H9 (cell line): ENCODE data around the gene OR52E4. TPM values are rescaled to one million over a fixed set of nuclear protein-coding genes. Genes with fewer than 3 reads are reported as not detected.

Experiments used
- DNase-seq: peaks from one replicate; pipeline ENCODE4 v3.0.0-alpha.2; 2017
- H2AFZ ChIP-seq: one replicate; pipeline ENCODE4 v1.6.1; 2013; ENCODE audit warnings: mild to moderate bottlenecking, low read length, control low read depth, moderate library complexity
- H2AK5ac ChIP-seq: 2 replicates; pipeline ENCODE4 v1.6.1; 2013; ENCODE audit warnings: low read length, control low read depth, mixed read lengths; ENCODE audit not compliant: insufficient read length
- H2BK120ac ChIP-seq: one replicate; pipeline ENCODE4 v1.6.1; 2013; ENCODE audit warnings: low read depth, mild to moderate bottlenecking, low read length, control low read depth, inconsistent platforms; ENCODE audit not compliant: poor library complexity, severe bottlenecking
- H2BK12ac ChIP-seq: 2 replicates; pipeline ENCODE4 v1.6.1; 2013; ENCODE audit warnings: low read length, control low read depth, mixed read lengths, low read depth; ENCODE audit not compliant: insufficient read length
- H2BK15ac ChIP-seq: 2 replicates; pipeline ENCODE4 v1.6.1; 2013; ENCODE audit warnings: low read depth, low read length, control low read depth
- H2BK20ac ChIP-seq: one replicate; pipeline ENCODE4 v1.6.1; 2013; ENCODE audit warnings: low read depth, mild to moderate bottlenecking, low read length, control low read depth, inconsistent platforms; ENCODE audit not compliant: poor library complexity, severe bottlenecking
- H2BK5ac ChIP-seq: 2 replicates; pipeline ENCODE4 v1.6.1; 2013; ENCODE audit warnings: low read length, control low read depth, mixed read lengths; ENCODE audit not compliant: insufficient read length
- H3K14ac ChIP-seq: 2 replicates; pipeline ENCODE4 v1.6.1; 2013; ENCODE audit warnings: low read length, control low read depth; ENCODE audit not compliant: insufficient read depth
- H3K18ac ChIP-seq: 2 replicates; pipeline ENCODE4 v1.6.1; 2013; ENCODE audit warnings: low read depth, mild to moderate bottlenecking, mixed read lengths, low read length, control low read depth; ENCODE audit not compliant: insufficient read length
- H3K23ac ChIP-seq: 2 replicates; pipeline ENCODE4 v1.6.1; 2013; ENCODE audit warnings: low read length, control low read depth, mixed read lengths, low read depth; ENCODE audit not compliant: insufficient read length
- H3K23me2 ChIP-seq: 2 replicates; pipeline ENCODE4 v1.6.1; 2013; ENCODE audit warnings: low read depth, mild to moderate bottlenecking, mixed read lengths, low read length, control low read depth; ENCODE audit not compliant: insufficient read length, poor library complexity, severe bottlenecking
- H3K27ac ChIP-seq: 2 replicates; pipeline ENCODE4 v1.5.1; 2013; ENCODE audit warnings: low read length, control low read depth, mixed read lengths, low read depth; ENCODE audit not compliant: insufficient read length
- H3K27me3 ChIP-seq: 2 replicates; pipeline ENCODE4 v1.6.1; 2013; ENCODE audit warnings: low read length, control low read depth, inconsistent platforms; ENCODE audit not compliant: insufficient read depth
- H3K4ac ChIP-seq: 2 replicates; pipeline ENCODE4 v1.6.1; 2013; ENCODE audit warnings: low read depth, mild to moderate bottlenecking, control low read depth, inconsistent platforms, low read length, moderate library complexity
- H3K4me1 ChIP-seq: 2 replicates; pipeline ENCODE4 v1.6.1; 2013; ENCODE audit warnings: low read length, control low read depth, inconsistent platforms; ENCODE audit not compliant: insufficient read depth
- H3K4me2 ChIP-seq: 2 replicates; pipeline ENCODE4 v1.6.1; 2013; ENCODE audit warnings: low read length, control low read depth, mixed read lengths; ENCODE audit not compliant: insufficient read length, insufficient read depth
- H3K56ac ChIP-seq: 2 replicates; pipeline ENCODE4 v1.6.1; 2013; ENCODE audit warnings: low read depth, mild to moderate bottlenecking, mixed read lengths, low read length, control low read depth; ENCODE audit not compliant: insufficient read length
- H3K79me1 ChIP-seq: 2 replicates; pipeline ENCODE4 v1.6.1; 2013; ENCODE audit warnings: low read depth, mild to moderate bottlenecking, moderate library complexity, low read length, control low read depth, inconsistent platforms; ENCODE audit not compliant: insufficient read depth, poor library complexity, severe bottlenecking
- H3K79me2 ChIP-seq: 2 replicates; pipeline ENCODE4 v1.6.1; 2013; ENCODE audit warnings: low read length, control low read depth, inconsistent platforms; ENCODE audit not compliant: insufficient read depth
- H3K9ac ChIP-seq: 2 replicates; pipeline ENCODE4 v1.6.1; 2013; ENCODE audit warnings: low read length, control low read depth, mixed read lengths; ENCODE audit not compliant: insufficient read length; ENCODE audit errors: extremely low read depth
- H3K9me3 ChIP-seq: one replicate; pipeline ENCODE4 v1.6.1; 2013; ENCODE audit warnings: low read depth, low read length, inconsistent platforms; ENCODE audit not compliant: control insufficient read depth
- H3T11ph ChIP-seq: one replicate; pipeline ENCODE4 v1.6.1; 2013; ENCODE audit warnings: mild to moderate bottlenecking, low read length, control low read depth, inconsistent platforms
- H4K20me1 ChIP-seq: one replicate; pipeline ENCODE4 v1.6.1; 2013; ENCODE audit not compliant: control insufficient read depth, insufficient read length, insufficient read depth
- H4K5ac ChIP-seq: 2 replicates; pipeline ENCODE4 v1.6.1; 2013; ENCODE audit warnings: low read depth, mild to moderate bottlenecking, mixed read lengths, low read length, control low read depth; ENCODE audit not compliant: insufficient read length
- H4K8ac ChIP-seq: replicated peaks from 2 replicates; pipeline ENCODE4 v1.6.1; 2013; ENCODE audit warnings: low read length, control low read depth, mixed read lengths, low read depth; ENCODE audit not compliant: insufficient read length
- H4K91ac ChIP-seq: 2 replicates; pipeline ENCODE4 v1.6.1; 2013; ENCODE audit warnings: low read depth, mild to moderate bottlenecking, moderate library complexity, mixed read lengths, low read length, control low read depth; ENCODE audit not compliant: insufficient read length
- H3K27ac Mint-ChIP-seq, 3 experiments: 2 replicates in 2 of 3; 3 replicates in 1 of 3; pipeline ENCODE4 v1.8.0; 2020 to 2021; ENCODE audit warnings: mixed read lengths in 3 of 3, mild to moderate bottlenecking in 1 of 3, moderate library complexity in 1 of 3
- H3K27me3 Mint-ChIP-seq: 2 replicates; pipeline ENCODE4 v1.8.0; 2021; ENCODE audit warnings: low read depth, mild to moderate bottlenecking, moderate library complexity, mixed read lengths
- H3K36me3 Mint-ChIP-seq, 3 experiments: 2 replicates in 2 of 3; 3 replicates in 1 of 3; pipeline ENCODE4 v1.8.0; 2020 to 2021; ENCODE audit warnings: low read depth in 3 of 3, mixed read lengths in 3 of 3; ENCODE audit not compliant: insufficient read depth in 1 of 3
- H3K4me1 Mint-ChIP-seq, 2 experiments: 2 replicates each; pipeline ENCODE4 v1.8.0; 2020; ENCODE audit warnings: mixed read lengths in 2 of 2
- H3K4me3 Mint-ChIP-seq, 2 experiments: 2 replicates in 1 of 2; 3 replicates in 1 of 2; pipeline ENCODE4 v1.8.0; 2020 to 2021; ENCODE audit warnings: mild to moderate bottlenecking in 2 of 2, mixed read lengths in 2 of 2, moderate library complexity in 1 of 2
- H3K9me3 Mint-ChIP-seq, 2 experiments: 2 replicates in 1 of 2; 3 replicates in 1 of 2; pipeline ENCODE4 v1.8.0; 2020; ENCODE audit warnings: mild to moderate bottlenecking in 2 of 2, mixed read lengths in 2 of 2, moderate library complexity in 1 of 2
- WGBS: extraction: QIAGEN DNeasy Blood & Tissue Kit; methylation state at CpG from one replicate; pipeline ENCODE4 v1.1.7; 2013; ENCODE audit warnings: missing lambda C conversion rate, low lambda C conversion rate, mixed read lengths; ENCODE audit not compliant: insufficient read length; ENCODE audit errors: extremely low coverage; 5-methylcytosine and 5-hydroxymethylcytosine counted together
- total RNA-seq: library from RNA; stranded (reverse); gene quantifications from 2 replicates; pipeline ENCODE4 v1.2.1, GENCODE V29; 2021
- TF ChIP-seq, protein P1 (sequence below): fragments of 200-600 bp; sonication (generic); conservative IDR thresholded peaks from 3 replicates; pipeline ENCODE4 v1.8.0; 2021; ENCODE audit warnings: antibody characterized with exemption, mild to moderate bottlenecking

The OR52E4 gene
- total RNA-seq, 1 experiment from 2014 or later: not detected

DNA sequence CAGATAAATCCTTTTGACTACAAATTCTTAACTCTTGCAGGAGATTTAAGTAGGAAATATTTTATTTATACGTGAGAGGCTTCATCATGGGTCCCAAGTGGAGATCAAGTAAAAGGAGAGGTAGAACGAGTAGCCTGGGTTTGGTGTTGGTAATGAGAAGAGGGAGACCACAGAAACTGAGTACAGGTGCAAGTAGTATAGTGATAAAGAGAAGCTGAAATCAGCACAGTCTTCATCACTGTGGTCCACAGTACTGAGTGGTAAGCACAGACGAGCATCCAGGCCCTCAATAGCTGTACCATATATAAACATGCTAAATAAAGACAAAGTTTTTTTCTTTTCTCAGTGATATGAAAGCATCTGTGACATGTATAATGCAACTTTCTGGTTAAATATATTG lies 6.7 kb downstream of the OR52E4 start:
- Histone ChIP-seq H3K56ac (no peak overlapping the region), H4K91ac (no peak overlapping the region), H4K20me1 (no peaks in the 10 kb centered on the region), H3T11ph (no peak overlapping the region), H2BK15ac (no peak overlapping the region), H3K23ac (no peak overlapping the region), H3K27ac (no peak overlapping the region), H4K5ac (no peak overlapping the region), H3K18ac (no peak overlapping the region), H3K27me3 (no peaks in the 10 kb centered on the region), H2BK5ac (no peak overlapping the region), H3K4ac (no peak overlapping the region), H3K14ac (no peak overlapping the region), H2BK12ac (no peak overlapping the region), H2AK5ac (no peak overlapping the region), H3K9ac (no peak overlapping the region), H2BK20ac (no peak overlapping the region), H3K4me2 (no peak overlapping the region), H3K79me2 (no peaks in the 10 kb centered on the region), H3K9me3 (no peaks in the 10 kb centered on the region), H2AFZ (no peak overlapping the region), H2BK120ac (no peak overlapping the region), H3K4me1 (no peaks in the 10 kb centered on the region), H4K8ac (no peak overlapping the region), H3K79me1 (no peaks in the 10 kb centered on the region), H3K23me2 (no peaks in the 10 kb centered on the region)
- no peak for DNase-seq
- no peaks in the 10 kb centered on the region for H3K9me3 Mint-ChIP-seq
- WGBS: no CpG with 5 or more reads among the region's 3 CpGs
- no peaks in the 10 kb centered on the region for H3K36me3 Mint-ChIP-seq
- TF ChIP-seq, protein P1, sequence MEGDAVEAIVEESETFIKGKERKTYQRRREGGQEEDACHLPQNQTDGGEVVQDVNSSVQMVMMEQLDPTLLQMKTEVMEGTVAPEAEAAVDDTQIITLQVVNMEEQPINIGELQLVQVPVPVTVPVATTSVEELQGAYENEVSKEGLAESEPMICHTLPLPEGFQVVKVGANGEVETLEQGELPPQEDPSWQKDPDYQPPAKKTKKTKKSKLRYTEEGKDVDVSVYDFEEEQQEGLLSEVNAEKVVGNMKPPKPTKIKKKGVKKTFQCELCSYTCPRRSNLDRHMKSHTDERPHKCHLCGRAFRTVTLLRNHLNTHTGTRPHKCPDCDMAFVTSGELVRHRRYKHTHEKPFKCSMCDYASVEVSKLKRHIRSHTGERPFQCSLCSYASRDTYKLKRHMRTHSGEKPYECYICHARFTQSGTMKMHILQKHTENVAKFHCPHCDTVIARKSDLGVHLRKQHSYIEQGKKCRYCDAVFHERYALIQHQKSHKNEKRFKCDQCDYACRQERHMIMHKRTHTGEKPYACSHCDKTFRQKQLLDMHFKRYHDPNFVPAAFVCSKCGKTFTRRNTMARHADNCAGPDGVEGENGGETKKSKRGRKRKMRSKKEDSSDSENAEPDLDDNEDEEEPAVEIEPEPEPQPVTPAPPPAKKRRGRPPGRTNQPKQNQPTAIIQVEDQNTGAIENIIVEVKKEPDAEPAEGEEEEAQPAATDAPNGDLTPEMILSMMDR: no peak
- peaks cover 0 to 10% of the 10 kb centered on the region in 2 experiments; a peak in 2 of 4 replicates for H3K4me1 Mint-ChIP-seq
- no peak overlapping the region for H3K4me3 Mint-ChIP-seq
- no peaks in the 10 kb centered on the region for H3K27me3 Mint-ChIP-seq
- H3K27ac Mint-ChIP-seq: no peak overlapping the region
